Liver (tissue), 3 donors: ENCODE data around the gene SYTL1.

Source experiments
- ATF3 ChIP-seq: IDR thresholded peaks from 2 replicates; pipeline ENCODE4 v1.6.1; 2016; ENCODE audit warnings: antibody characterized with exemption
- CTCF ChIP-seq: fragments of 150-350 bp; IDR thresholded peaks from 2 replicates; pipeline ENCODE4 v1.5.1; 2017; ENCODE audit warnings: improper control_type of control experiment, low read depth, low read length; ENCODE audit not compliant: missing input control
- JUND ChIP-seq, 2 donors: IDR thresholded peaks; 2 replicates each; pipeline ENCODE4 v1.6.1; 2016; ENCODE audit warnings: antibody characterized with exemption in 2 of 2
- TAF1 ChIP-seq: conservative IDR thresholded peaks from 2 replicates; pipeline ENCODE4 v1.6.1; 2016; ENCODE audit warnings: antibody characterized with exemption, mild to moderate bottlenecking
- YY1 ChIP-seq: IDR thresholded peaks from 2 replicates; pipeline ENCODE4 v1.6.1; 2016; ENCODE audit warnings: antibody characterized with exemption, mild to moderate bottlenecking
- ZBTB33 ChIP-seq: IDR thresholded peaks from 2 replicates; pipeline ENCODE4 v1.6.1; 2016; ENCODE audit warnings: antibody characterized with exemption
- donor health status: healthy.
- donor health status: healthy.

- peak; percentile 27 for TF ChIP-seq CTCF
- peak; percentile 94 for TF ChIP-seq YY1
- TF ChIP-seq JUND (IDR thresholded peaks at IDR 0.05), result peak; percentile 23 to 52
- no peak for TF ChIP-seq TAF1
- TF ChIP-seq ATF3, result no peak
- no peak for TF ChIP-seq ZBTB33
These were observed 19.8 kb upstream of the SYTL1 start, which contains the start of gene TMEM222 for GRCh38 chr1:27321813-27322568.
